Tibial artery (tissue), 4 donors: ENCODE results near the gene SETBP1.
A peak's percentile ranks its signal among the peaks of the same experiment; 100 is the strongest.

Source experiments
- DNase-seq, 2 donors: peaks; one replicate each; pipeline ENCODE4 v3.0.0-alpha.2; 2019
- H3K27ac ChIP-seq, 2 donors: fragments of 200-600 bp; sonication (generic) in 1 of 2; 1 replicate in 1 of 2; 2 replicates in 1 of 2; pipeline ENCODE4 v1.5.1; 2018 to 2019; ENCODE audit warnings: mild to moderate bottlenecking in 1 of 2
- H3K27me3 ChIP-seq, 2 donors: fragments of 200-600 bp; sonication (generic) in 1 of 2; one replicate each; pipeline versions ENCODE4 v1.5.1 to v1.6.0; 2016 to 2019
- H3K36me3 ChIP-seq, 3 donors: fragments of 200-600 bp; sonication (generic) in 2 of 3; one replicate each; pipeline ENCODE4 v1.5.1; 2016 to 2019; ENCODE audit warnings: mild to moderate bottlenecking in 2 of 3
- H3K4me1 ChIP-seq, 4 donors: fragments of 200-600 bp; sonication (generic) in 2 of 4; 1 replicate in 3 of 4; 2 replicates in 1 of 4; pipeline ENCODE4 v1.5.1; 2016 to 2019
- H3K4me3 ChIP-seq, 2 donors: fragments of 200-600 bp; sonication (generic) in 1 of 2; 1 replicate in 1 of 2; 2 replicates in 1 of 2; pipeline ENCODE4 v1.5.1; 2018 to 2019; ENCODE audit warnings: mild to moderate bottlenecking in 2 of 2
- H3K9me3 ChIP-seq, 3 donors: fragments of 200-600 bp; sonication (generic) in 1 of 3; one replicate each; pipeline ENCODE4 v1.5.1; 2016 to 2019
- CTCF ChIP-seq, 2 experiments: fragments of 200-600 bp in 1 of 2; fragments of 450-650 bp in 1 of 2; IDR thresholded peaks; one replicate each; pipeline ENCODE4 v1.5.1; 2017 to 2019; ENCODE audit warnings: antibody characterized with exemption in 2 of 2, mild to moderate bottlenecking in 1 of 2, moderate library complexity in 1 of 2
- intact Hi-C: fragments of 100-400 bp; cut with DNase I; formaldehyde crosslinking; loops from one replicate; pipeline ENCODE4 v1.15.0; 2023; ENCODE audit warnings: low total_unique reads

SETBP1 gene

GRCh38 chr18:44911773-44912172 lies 231.1 kb downstream of the SETBP1 start:
- DNase-seq = no peak
- no peak overlapping the region for H3K27ac ChIP-seq
- H3K4me3 ChIP-seq = no peak overlapping the region
- intact Hi-C loops = no loop called here
- no peaks in the 10 kb centered on the region for H3K9me3 ChIP-seq
- H3K4me1 ChIP-seq = peaks cover 0 to 40% (median 14%) of the 10 kb centered on the region in 4 donors
- no peaks in the 10 kb centered on the region for H3K36me3 ChIP-seq
- no peaks in the 10 kb centered on the region for H3K27me3 ChIP-seq
- TF ChIP-seq CTCF (IDR thresholded peaks at IDR 0.05) = no peak

DNA sequence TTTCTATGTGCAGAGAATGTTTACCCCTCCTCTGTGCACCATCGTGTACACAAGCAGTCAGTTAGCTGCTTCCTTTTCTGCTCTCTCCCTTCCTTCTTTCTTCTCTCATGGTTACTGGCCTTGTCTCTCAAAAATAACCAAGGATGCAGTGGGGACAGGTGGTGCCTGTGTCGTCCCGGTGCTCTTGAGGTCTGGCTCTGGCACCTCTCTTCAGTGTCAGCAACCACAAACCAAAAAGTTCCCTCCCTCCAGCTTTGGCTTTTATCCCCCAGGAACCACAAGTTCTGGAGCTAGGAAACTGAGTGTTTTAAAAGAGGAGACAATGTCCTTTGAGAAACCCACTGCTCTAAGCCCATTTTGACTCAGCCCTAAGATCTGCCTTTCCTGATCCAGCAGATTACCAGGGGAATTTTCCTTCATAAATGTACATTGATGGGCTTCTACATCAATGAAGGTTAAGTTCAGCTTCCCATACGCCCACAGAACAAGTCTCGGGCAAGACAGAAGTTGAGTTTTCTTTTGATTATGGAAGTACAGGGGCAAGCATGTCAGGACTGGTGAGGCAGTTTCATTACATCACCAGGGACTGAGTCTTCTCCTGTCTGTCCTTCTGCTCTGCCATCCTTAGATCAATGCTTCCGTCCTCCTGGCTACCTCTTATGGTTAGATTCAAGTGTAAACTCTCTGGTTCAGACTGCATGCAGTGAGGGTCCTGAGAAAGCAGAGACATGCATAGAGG lies 232.2 kb downstream of the SETBP1 start:
- intact Hi-C loops = no loop called here
- H3K36me3 ChIP-seq = no peaks in the 10 kb centered on the region
- H3K4me1 ChIP-seq = peaks cover 0 to 52% (median 24%) of the 10 kb centered on the region in 4 donors
- DNase-seq = no peak
- TF ChIP-seq CTCF (IDR thresholded peaks at IDR 0.05) = no peak
- H3K4me3 ChIP-seq = no peak overlapping the region
- no peaks in the 10 kb centered on the region for H3K27me3 ChIP-seq
- H3K9me3 ChIP-seq = no peaks in the 10 kb centered on the region
- no peak overlapping the region for H3K27ac ChIP-seq

GRCh38 chr18:44914028-44914427 lies 233.3 kb downstream of the SETBP1 start:
- Histone ChIP-seq H3K9me3 (no peaks in the 10 kb centered on the region), H3K4me3 (no peak overlapping the region), H3K36me3 (no peaks in the 10 kb centered on the region), H3K27me3 (no peaks in the 10 kb centered on the region), H3K4me1 (peaks cover 0 to 63% (median 32%) of the 10 kb centered on the region in 4 donors), H3K27ac (no peak overlapping the region)
- intact Hi-C loops = no loop called here
- TF ChIP-seq CTCF (IDR thresholded peaks at IDR 0.05) = no peak
- no peak for DNase-seq

DNA sequence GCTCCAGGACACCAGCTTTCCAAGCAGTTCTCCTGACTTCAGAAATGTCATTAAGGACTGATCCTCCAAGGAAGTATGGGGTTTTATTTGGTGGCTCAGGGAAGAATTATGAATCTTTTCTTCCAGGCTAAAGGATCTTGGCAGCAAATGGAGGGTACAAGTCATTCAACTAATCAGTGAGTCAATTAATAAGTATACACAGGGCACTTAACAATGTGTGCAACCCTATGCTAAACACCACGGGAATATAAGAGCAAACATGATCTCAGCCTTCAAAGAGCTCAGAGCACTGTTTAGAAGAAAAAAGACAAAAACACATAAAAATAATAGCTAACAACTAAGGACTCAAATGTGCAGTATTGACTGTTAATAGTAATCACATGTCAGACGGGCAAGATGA lies 234.5 kb downstream of the SETBP1 start:
- intact Hi-C loops = no loop called here
- H3K9me3 ChIP-seq = no peaks in the 10 kb centered on the region
- H3K27ac ChIP-seq = peak overlapping the region; percentile 9 to 78
- no peaks in the 10 kb centered on the region for H3K36me3 ChIP-seq
- H3K4me3 ChIP-seq = no peak overlapping the region
- no peaks in the 10 kb centered on the region for H3K27me3 ChIP-seq
- H3K4me1 ChIP-seq = peaks cover 0 to 71% (median 31%) of the 10 kb centered on the region in 4 donors
- DNase-seq = no peak
- no peak for TF ChIP-seq CTCF (IDR thresholded peaks at IDR 0.05)

- Histone ChIP-seq H3K9me3 (no peaks in the 10 kb centered on the region), H3K4me1 (peaks cover 0 to 76% (median 33%) of the 10 kb centered on the region in 4 donors), H3K27ac (peak overlapping the region; percentile 67 to 78), H3K36me3 (no peaks in the 10 kb centered on the region), H3K4me3 (no peak overlapping the region), H3K27me3 (no peaks in the 10 kb centered on the region)
- no peak for TF ChIP-seq CTCF (IDR thresholded peaks at IDR 0.05)
- intact Hi-C loops = no loop called here
- DNase-seq = no peak
These were observed 235.0 kb downstream of the SETBP1 start for GRCh38 chr18:44915661-44916060.
